Measurements from ENCODE around the gene HEXD. TPM values are rescaled to one million over a fixed set of nuclear protein-coding genes. Genes with fewer than 3 reads are reported as not detected.
"Not testable (repeated sequence)": the region's sequence is repeated elsewhere in the genome, so short reads cannot be mapped to it uniquely, and the experiment has no call there.

Gene HEXD
- total and polyA plus RNA-seq, 8 donors: 25.9 to 275 (median 39.5) TPM

- no peak for ATAC-seq
- H3K4me3 ChIP-seq: peak overlapping the region; percentile 65 to 87 (median 82)
- H3K9me3 ChIP-seq: no peaks in the 10 kb centered on the region
- 0 to 1% methylated on average over 8 of the region's 8 CpGs for WGBS, 2 donors
- TF ChIP-seq, protein P1, sequence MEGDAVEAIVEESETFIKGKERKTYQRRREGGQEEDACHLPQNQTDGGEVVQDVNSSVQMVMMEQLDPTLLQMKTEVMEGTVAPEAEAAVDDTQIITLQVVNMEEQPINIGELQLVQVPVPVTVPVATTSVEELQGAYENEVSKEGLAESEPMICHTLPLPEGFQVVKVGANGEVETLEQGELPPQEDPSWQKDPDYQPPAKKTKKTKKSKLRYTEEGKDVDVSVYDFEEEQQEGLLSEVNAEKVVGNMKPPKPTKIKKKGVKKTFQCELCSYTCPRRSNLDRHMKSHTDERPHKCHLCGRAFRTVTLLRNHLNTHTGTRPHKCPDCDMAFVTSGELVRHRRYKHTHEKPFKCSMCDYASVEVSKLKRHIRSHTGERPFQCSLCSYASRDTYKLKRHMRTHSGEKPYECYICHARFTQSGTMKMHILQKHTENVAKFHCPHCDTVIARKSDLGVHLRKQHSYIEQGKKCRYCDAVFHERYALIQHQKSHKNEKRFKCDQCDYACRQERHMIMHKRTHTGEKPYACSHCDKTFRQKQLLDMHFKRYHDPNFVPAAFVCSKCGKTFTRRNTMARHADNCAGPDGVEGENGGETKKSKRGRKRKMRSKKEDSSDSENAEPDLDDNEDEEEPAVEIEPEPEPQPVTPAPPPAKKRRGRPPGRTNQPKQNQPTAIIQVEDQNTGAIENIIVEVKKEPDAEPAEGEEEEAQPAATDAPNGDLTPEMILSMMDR (IDR thresholded peaks at IDR 0.05): no peak
- no peak for FAIRE-seq
- peaks cover 5 to 34% (median 26%) of the 10 kb centered on the region in 3 donors for H3K4me1 ChIP-seq
- no peaks in the 10 kb centered on the region for H3K27me3 ChIP-seq
- intact Hi-C loops (cut with DNase I): no loop called here
- no peaks in the 10 kb centered on the region for H3K36me3 ChIP-seq
- peak overlapping the region; percentile 100 for H3K27ac ChIP-seq
- no peak for DNase-seq
Observed at GRCh38 chr17:82457929-82458178, 39.7 kb downstream of the HEXD start.

DNA sequence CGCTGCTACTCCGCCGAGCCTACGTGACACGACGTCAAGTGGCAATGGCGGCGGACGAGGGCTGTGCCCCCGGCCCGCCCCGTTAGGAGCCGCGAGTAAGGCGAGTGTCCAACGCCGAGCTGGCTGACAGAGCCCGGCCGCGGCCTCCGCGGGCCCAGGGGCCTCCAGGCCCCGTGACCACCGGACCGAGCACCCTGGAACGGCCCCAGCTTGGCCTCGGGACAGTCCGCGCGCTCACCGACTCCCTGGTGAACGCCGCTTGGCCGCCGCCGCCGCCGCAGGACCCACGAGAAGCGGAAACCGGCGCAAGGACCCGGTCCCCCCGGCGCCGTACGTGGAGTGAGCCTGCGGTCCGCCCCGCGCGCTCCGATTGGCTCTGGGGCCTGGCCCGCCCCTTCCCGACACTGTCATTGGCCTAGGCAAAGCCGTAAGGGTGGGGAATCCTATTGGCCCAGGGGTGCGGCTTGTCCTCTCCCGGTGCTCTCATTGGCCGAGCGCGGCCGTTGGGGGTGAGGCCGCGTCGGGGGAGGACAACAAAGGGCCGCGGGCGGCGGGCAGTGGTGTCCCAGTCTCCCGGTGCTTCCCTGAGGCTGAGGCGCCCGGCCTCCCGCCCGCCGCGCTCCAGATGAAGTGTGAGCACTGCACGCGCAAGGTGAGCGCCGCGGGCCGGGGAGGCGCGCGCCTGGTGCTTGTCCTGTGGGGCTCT is 40.2 kb downstream of the HEXD start, which contains the start of gene NARF:
TSS of gene NARF (plus strand) at position 563 of the 706 bp plus-strand sequence. CDS start at position 626, 63 bp downstream.
- no peak for FAIRE-seq
- no peaks in the 10 kb centered on the region for H3K27me3 ChIP-seq
- TF ChIP-seq, protein P1 (IDR thresholded peaks at IDR 0.05): no peak
- peaks cover 5 to 34% (median 26%) of the 10 kb centered on the region in 3 donors for H3K4me1 ChIP-seq
- H3K36me3 ChIP-seq: no peaks in the 10 kb centered on the region
- peak; percentile 94 to 99 (median 98) for DNase-seq
- H3K9me3 ChIP-seq: no peaks in the 10 kb centered on the region
- peak within 1 kb of the TSS; percentile 65 to 87 (median 82) for H3K4me3 ChIP-seq
- WGBS, 2 donors: 0% methylated on average over 84 to 85 of the region's 85 CpGs
- peak; percentile 93 to 97 (median 96) for ATAC-seq
- peak within 1 kb of the TSS; percentile 100 for H3K27ac ChIP-seq
- intact Hi-C loops (cut with DNase I): no loop called here

GRCh38 chr17:82458885-82459424 is 40.8 kb downstream of the HEXD start:
- DNase-seq (peak in 3 of 6 donors; percentile 26 to 69 (median 39)), ATAC-seq (peak in 1 of 4 donors; percentile 2), FAIRE-seq (no peak)
- no peaks in the 10 kb centered on the region for H3K9me3 ChIP-seq
- peak overlapping the region; percentile 65 to 87 (median 82) for H3K4me3 ChIP-seq
- H3K27ac ChIP-seq: peak overlapping the region; percentile 100
- 0% methylated on average over 61 to 62 of the region's 62 CpGs for whole genome bisulfite sequencing, 2 donors
- peaks cover 5 to 39% (median 26%) of the 10 kb centered on the region in 3 donors for H3K4me1 ChIP-seq
- intact Hi-C loops (cut with DNase I): no loop called here
- H3K36me3 ChIP-seq: no peaks in the 10 kb centered on the region
- TF ChIP-seq, protein P1 (IDR thresholded peaks at IDR 0.05): no peak
- H3K27me3 ChIP-seq: no peaks in the 10 kb centered on the region

GRCh38 chr17:82459936-82460335 is 41.8 kb downstream of the HEXD start:
- ATAC-seq; H3K4me3 ChIP-seq; H3K27me3 ChIP-seq; intact Hi-C loops (cut with DNase I); H3K27ac ChIP-seq; H3K9me3 ChIP-seq; H3K36me3 ChIP-seq; DNase-seq; FAIRE-seq: not testable (repeated sequence)
- H3K4me1 ChIP-seq: peaks cover 5 to 42% (median 26%) of the 10 kb centered on the region in 3 donors
- 91 to 94% methylated on average over 9 of the region's 9 CpGs for WGBS, 2 donors

- TF ChIP-seq, protein P1 (IDR thresholded peaks at IDR 0.05): no peak
- Histone ChIP-seq H3K27me3 (no peaks in the 10 kb centered on the region), H3K27ac (peak overlapping the region; percentile 16 to 47 (median 32)), H3K36me3 (peaks cover 0 to 4% (median 0%) of the 10 kb centered on the region in 3 donors), H3K4me3 (no peak overlapping the region), H3K4me1 (peaks cover 5 to 34% (median 22%) of the 10 kb centered on the region in 3 donors), H3K9me3 (no peaks in the 10 kb centered on the region)
- DNase-seq: peak; percentile 48 to 88 (median 73)
- intact Hi-C loops (cut with DNase I): no loop called here
- FAIRE-seq: no peak
- WGBS, 2 donors: 27 to 28% methylated on average over 10 of the region's 10 CpGs
- ATAC-seq: peak in 2 of 4 donors; percentile 4 to 8
Observed at GRCh38 chr17:82461827-82462524, 43.8 kb downstream of the HEXD start.

Measured in pancreas (tissue), 10 donors.